ENCODE data around the gene ZIC1.

DNA sequence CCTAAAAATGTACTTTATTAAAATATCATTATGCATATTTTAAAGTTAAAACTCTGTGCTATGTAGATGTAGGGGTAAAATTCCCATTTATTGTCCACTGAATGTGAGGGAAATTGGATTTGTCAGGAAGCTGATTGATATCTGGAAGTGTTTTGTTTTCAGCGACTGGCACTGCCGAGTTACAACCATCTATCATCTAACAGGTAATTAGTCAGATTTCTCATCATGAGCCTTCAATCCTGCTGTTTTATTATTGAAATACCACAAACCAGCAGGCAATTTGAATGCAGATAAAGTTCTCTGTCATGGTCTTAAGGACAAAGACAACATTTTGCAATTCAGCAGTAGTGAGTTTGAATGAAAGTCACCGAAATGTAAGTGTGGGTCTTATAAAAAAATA lies 40.5 kb downstream of the ZIC1 start:
- TF ChIP-seq ZNF274 (IDR thresholded peaks at IDR 0.05; ENCODE audit: low read depth, low read length) (no peak), YY1 (IDR thresholded peaks at IDR 0.05; ENCODE audit: insufficient read depth, insufficient read length) (no peak)

All from NT2/D1 (cell line).